Measurements from ENCODE around the gene NINJ1. TPM values are rescaled to one million over a fixed set of nuclear protein-coding genes. Genes with fewer than 3 reads are reported as not detected.

The NINJ1 gene
- total RNA-seq, 2 experiments from 2014 or later, result 118 to 120 TPM

Other genes starting within 250 kb of the NINJ1 start
- 10 to 100 TPM; 41.6 to 43.5 TPM for gene FGD3, start 186.7 kb downstream of the NINJ1 start, total RNA-seq
- gene SUSD3, start 75.5 kb downstream of the NINJ1 start, total RNA-seq, result 10 to 100 TPM; 34.6 to 36.7 TPM
- 10 to 100 TPM; 42.9 to 43.4 TPM for gene CARD19, start 38.0 kb downstream of the NINJ1 start, total RNA-seq
- 1 to 10 TPM; 1.7 to 2.8 TPM for gene WNK2, start 49.9 kb upstream of the NINJ1 start, total RNA-seq

All from activated CD8-positive, alpha-beta T cell treated with anti-CD3 and anti-CD28 coated beads for 36 hours (primary cell).